Neural crest cell (in vitro differentiated cells): ENCODE results near the gene UBE2Q2. TPM values are rescaled to one million over a fixed set of nuclear protein-coding genes. Genes with fewer than 3 reads are reported as not detected.
"Not testable (repeated sequence)": the region's sequence is repeated elsewhere in the genome, so short reads cannot be mapped to it uniquely, and the experiment has no call there.

Experiments
- DNase-seq: peaks from one replicate; pipeline ENCODE4 v3.0.0; 2021; ENCODE audit warnings: low read depth, mixed read lengths, low spot score
- H3K27ac Mint-ChIP-seq: one replicate; pipeline ENCODE4 v1.8.0; 2021; ENCODE audit warnings: mild to moderate bottlenecking, mixed read lengths; ENCODE audit not compliant: unreplicated experiment
- H3K27me3 Mint-ChIP-seq: 2 replicates; pipeline ENCODE4 v1.8.0; 2021; ENCODE audit warnings: low read depth, mild to moderate bottlenecking, mixed read lengths
- H3K36me3 Mint-ChIP-seq: 2 replicates; pipeline ENCODE4 v1.8.0; 2021; ENCODE audit warnings: low read depth, mild to moderate bottlenecking, mixed read lengths
- H3K4me1 Mint-ChIP-seq: 2 replicates; pipeline ENCODE4 v1.8.0; 2021; ENCODE audit warnings: mixed read lengths
- H3K4me3 Mint-ChIP-seq: one replicate; pipeline ENCODE4 v1.8.0; 2021; ENCODE audit warnings: mild to moderate bottlenecking, mixed read lengths
- H3K9me3 Mint-ChIP-seq: 2 replicates; pipeline ENCODE4 v1.8.0; 2021; ENCODE audit warnings: mixed read lengths
- CTCF ChIP-seq: fragments of 200-600 bp; sonication (generic); conservative IDR thresholded peaks from 2 replicates; pipeline ENCODE4 v1.5.0; 2021; ENCODE audit warnings: antibody characterized with exemption, mild to moderate bottlenecking
- total RNA-seq: library from RNA; stranded (reverse); gene quantifications from 2 replicates; pipeline ENCODE4 v1.2.1, GENCODE V29; 2021

The UBE2Q2 gene
- total RNA-seq, 1 donor from 2014 or later = 28.7 TPM

GRCh38 chr15:75857886-75858285 lies 14.6 kb downstream of the UBE2Q2 start:
- Mint-ChIP-seq H3K9me3 (no peaks in the 10 kb centered on the region), H3K27ac (peak overlapping the region; percentile 4), H3K27me3 (no peaks in the 10 kb centered on the region), H3K4me1 (peaks cover 7% of the 10 kb centered on the region), H3K36me3 (peaks cover 8% of the 10 kb centered on the region), H3K4me3 (no peak overlapping the region)
- TF ChIP-seq CTCF = no peak
- DNase-seq = no peak

GRCh38 chr15:75861750-75862402 lies 18.6 kb downstream of the UBE2Q2 start:
- no peak for DNase-seq
- H3K9me3 Mint-ChIP-seq = no peaks in the 10 kb centered on the region
- peaks cover 4% of the 10 kb centered on the region for H3K4me1 Mint-ChIP-seq
- H3K27ac Mint-ChIP-seq = no peak overlapping the region
- no peak overlapping the region for H3K4me3 Mint-ChIP-seq
- no peak for TF ChIP-seq CTCF
- peaks cover 10% of the 10 kb centered on the region for H3K36me3 Mint-ChIP-seq
- no peaks in the 10 kb centered on the region for H3K27me3 Mint-ChIP-seq

- H3K4me3 Mint-ChIP-seq = no peak overlapping the region
- H3K9me3 Mint-ChIP-seq = no peaks in the 10 kb centered on the region
- H3K36me3 Mint-ChIP-seq = peaks cover 10% of the 10 kb centered on the region
- no peak for TF ChIP-seq CTCF
- H3K27ac Mint-ChIP-seq = no peak overlapping the region
- no peak for DNase-seq
- peaks cover 4% of the 10 kb centered on the region for H3K4me1 Mint-ChIP-seq
- no peaks in the 10 kb centered on the region for H3K27me3 Mint-ChIP-seq
These were observed 19.5 kb downstream of the UBE2Q2 start for GRCh38 chr15:75862796-75863195.

GRCh38 chr15:75864213-75865059 lies 21.2 kb downstream of the UBE2Q2 start:
- no peaks in the 10 kb centered on the region for H3K27me3 Mint-ChIP-seq
- no peak for DNase-seq
- H3K27ac Mint-ChIP-seq = no peak overlapping the region
- TF ChIP-seq CTCF = no peak
- no peak overlapping the region for H3K4me3 Mint-ChIP-seq
- no peaks in the 10 kb centered on the region for H3K9me3 Mint-ChIP-seq
- H3K4me1 Mint-ChIP-seq = no peaks in the 10 kb centered on the region
- H3K36me3 Mint-ChIP-seq = peaks cover 10% of the 10 kb centered on the region

GRCh38 chr15:75866045-75866444 lies 22.8 kb downstream of the UBE2Q2 start:
- not testable (repeated sequence) for H3K4me3 Mint-ChIP-seq, H3K27ac Mint-ChIP-seq, H3K9me3 Mint-ChIP-seq, DNase-seq, H3K4me1 Mint-ChIP-seq, H3K27me3 Mint-ChIP-seq
- peaks cover 16% of the 10 kb centered on the region for H3K36me3 Mint-ChIP-seq

GRCh38 chr15:75866916-75867315 lies 23.7 kb downstream of the UBE2Q2 start:
- Mint-ChIP-seq H3K27ac (no peak overlapping the region), H3K4me1 (peaks cover 5% of the 10 kb centered on the region), H3K9me3 (no peaks in the 10 kb centered on the region)

More at GRCh38 chr15:75866916-75867315, 23.7 kb downstream of the UBE2Q2 start:
- H3K27me3 Mint-ChIP-seq = no peaks in the 10 kb centered on the region
- DNase-seq = no peak
- no peak overlapping the region for H3K4me3 Mint-ChIP-seq
- TF ChIP-seq CTCF = no peak
- H3K36me3 Mint-ChIP-seq = peaks cover 12% of the 10 kb centered on the region
